NCI-H2171 treated with DMSO at 0.1 percent for 48 hours (cell line): ENCODE data around the gene TRIM33.

Source experiments
- DNase-seq: peaks from one replicate; lab custom pipeline; 2025; lab: John Stamatoyannopoulos, UW

The TRIM33 gene

DNA sequence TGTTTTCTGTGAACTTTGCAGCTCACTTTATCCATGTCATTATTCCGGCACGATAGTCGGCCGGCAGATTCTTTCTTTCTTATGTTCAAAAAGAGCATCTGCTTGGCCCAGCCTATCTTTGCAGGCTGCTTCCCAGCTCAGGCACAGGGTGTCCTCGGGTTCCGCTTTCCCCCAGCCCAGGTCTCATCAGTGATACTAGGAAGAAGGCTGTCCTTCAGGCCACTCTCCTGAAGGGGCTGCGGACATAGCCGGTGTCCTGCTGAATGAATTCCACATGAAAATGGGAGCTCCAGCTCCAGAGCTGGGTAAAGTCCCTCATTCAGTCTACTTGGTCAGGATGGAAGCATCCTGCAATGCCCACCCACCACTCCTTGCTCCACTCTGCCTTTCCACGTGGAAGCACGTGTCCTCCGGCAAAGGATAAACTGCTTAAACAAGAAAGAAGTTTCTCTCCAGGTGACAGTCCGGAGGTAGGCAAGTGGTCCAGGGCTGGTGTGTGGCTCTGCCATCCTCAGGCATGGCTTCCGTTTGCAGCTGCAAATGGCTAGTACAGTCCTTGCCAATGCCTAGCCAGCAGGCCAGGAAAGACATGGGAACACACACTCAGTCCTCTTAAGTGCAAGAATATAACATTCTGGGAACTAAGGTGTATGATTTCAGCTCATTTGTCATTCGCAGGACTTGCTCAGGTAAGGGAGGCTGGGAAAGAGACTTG is 161.0 kb downstream of the TRIM33 start:
- DNase-seq = no peak

DNA sequence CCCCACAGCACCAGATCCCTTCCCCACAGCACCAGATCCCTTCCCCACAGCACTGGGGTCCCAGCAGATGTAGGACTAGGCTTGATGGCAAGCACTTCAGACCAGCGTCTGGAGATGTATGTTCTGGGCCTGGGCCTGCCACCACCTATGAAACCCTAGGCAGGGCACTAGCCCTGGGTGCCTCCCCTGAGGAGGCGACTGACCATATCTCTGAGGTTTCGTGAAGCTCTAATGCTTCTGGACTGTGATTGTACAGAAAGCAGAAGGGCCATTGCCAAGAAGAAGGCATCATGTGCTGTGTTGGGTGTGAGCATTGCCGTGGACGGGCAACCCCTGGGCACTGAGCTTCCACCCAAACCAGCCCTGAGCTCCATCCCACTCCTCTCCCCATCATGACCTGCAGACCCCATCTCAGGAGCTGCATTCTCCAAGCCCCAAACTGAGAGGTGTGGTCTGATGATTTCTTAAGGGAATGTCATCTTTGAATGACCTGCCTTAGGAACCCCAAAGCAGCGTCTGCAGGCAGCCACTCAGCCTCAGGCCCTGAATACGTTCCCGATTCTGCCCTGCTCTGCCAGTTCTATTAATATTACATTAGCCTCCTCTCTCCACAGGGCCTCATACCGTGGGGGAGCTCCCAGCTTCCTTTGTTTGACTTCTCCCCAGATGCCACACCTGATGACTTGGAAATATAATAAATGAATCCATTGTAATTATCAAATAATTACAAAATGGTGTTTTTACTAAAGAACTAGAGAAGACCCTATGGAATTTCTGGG is 163.4 kb downstream of the TRIM33 start:
- no peak for DNase-seq

DNA sequence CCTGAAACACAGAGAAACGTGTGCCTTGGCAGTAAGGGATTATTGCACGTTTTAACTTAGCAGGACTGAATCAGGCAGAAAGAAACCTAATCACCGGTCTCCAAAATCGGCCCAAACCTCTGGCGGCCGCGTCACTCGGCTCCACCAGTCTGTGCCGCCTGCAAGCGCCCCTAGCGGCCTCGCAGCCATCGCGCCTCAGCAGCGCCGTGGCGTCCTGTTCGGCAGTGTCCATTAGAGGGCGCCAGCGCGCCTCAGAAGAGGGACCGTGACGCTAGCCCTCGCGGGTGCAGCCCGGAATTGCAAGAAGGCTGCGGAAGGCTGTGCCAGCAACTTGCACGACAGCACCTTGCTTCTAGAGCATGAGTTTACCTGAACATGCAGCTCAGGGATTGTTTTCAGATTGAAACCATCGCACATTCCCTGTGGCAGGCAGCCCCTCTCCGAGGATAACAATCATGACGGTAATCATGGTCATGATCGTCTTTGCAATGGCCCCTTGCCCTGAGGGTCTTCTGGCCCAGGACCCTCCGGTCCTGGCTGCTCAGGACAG is 164.4 kb downstream of the TRIM33 start:
- DNase-seq = peak; percentile 92

DNA sequence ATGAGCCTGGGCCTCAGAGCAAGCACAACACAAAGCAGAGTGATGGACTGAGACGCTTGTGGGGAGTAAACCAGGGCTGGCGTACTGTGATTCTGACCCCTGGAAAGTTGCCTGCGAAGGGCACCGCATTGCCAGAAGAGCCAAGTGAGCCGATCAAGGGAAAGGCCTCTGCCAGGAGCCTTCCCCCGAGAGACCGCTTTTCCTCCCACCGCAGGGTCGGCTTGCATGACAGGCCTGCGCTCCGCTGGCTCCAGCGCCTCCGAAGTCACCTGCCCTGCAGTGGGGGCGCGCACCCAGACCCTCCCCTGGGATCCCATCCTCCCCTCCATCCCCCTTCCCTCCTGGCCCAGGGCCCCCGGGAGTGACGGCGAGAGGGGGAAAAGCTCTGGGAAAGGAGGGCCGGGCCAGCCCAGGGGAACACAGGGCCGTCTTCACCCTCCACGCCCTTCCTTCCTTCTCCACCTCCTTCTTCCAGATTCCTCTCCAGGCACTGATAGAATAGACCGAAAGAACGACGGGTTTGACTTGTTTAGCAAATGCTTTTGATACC is 165.0 kb downstream of the TRIM33 start:
- DNase-seq = peak; percentile 72

DNA sequence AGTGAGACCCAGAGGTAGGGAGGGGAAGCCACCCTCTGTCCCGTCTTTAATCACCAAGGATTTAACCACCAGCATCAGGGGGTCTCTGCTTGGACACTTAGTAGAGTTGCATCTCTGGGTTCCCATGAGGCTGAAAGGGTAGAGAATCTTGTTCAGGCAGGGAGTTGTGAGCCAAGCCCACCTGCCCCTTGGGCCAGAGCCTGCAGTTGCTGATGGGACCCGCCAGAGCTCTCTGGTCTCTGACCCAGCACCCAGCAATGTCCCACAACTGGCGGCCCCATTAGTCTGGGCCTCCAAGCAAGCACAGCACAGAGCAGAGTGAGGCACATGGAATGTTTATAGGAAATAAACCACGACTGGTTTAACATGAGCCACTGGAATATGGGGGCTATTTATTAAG is 166.3 kb downstream of the TRIM33 start:
- DNase-seq = no peak
